GM10248 (cell line): ENCODE results near the gene SLC50A1.

Experiments
- CTCF ChIA-PET: fragments of 300-600 bp; sonication (Branson Sonifier 250); formaldehyde crosslinking; extraction: SDS; loops from one replicate; lab custom pipeline; 2021; ENCODE audit warnings: antibody characterized with exemption; lab: Yijun Ruan, JAX
- POLR2A ChIA-PET: fragments of 350-650 bp; sonication (Branson Sonifier 250); formaldehyde crosslinking; extraction: SDS; loops from one replicate; lab custom pipeline; 2020; ENCODE audit warnings: antibody characterized with exemption; lab: Yijun Ruan, JAX
- DNase-seq: peaks from one replicate; pipeline ENCODE4 v3.0.0; 2012; ENCODE audit errors: extremely low spot score
- CTCF ChIP-seq: IDR thresholded peaks from 2 replicates; pipeline ENCODE4 v1.5.1; 2012; ENCODE audit warnings: mild to moderate bottlenecking, low read depth; ENCODE audit errors: extremely low read depth, missing control alignments, control extremely low read depth

The SLC50A1 gene

GRCh38 chr1:155133799-155134281, 1.8 kb upstream of the SLC50A1 start:
- CTCF ChIA-PET = interaction anchor here (1.3 to 5.1 kb wide), 6 partner anchors 10 to 49 kb away, joined by 3 to 27 read pairs (median 7); partner anchors contain the start of genes KRTCAP2 and TRIM46
- no peak for DNase-seq
- TF ChIP-seq CTCF = no peak
- POLR2A ChIA-PET = no interaction called here

GRCh38 chr1:155134322-155134721, 1.3 kb upstream of the SLC50A1 start:
- ChIA-PET CTCF (interaction anchor here (0.7 to 5.1 kb wide), 8 partner anchors 9 to 575 kb away, joined by 3 to 27 read pairs (median 4); partner anchors contain the start of genes KRTCAP2 and TRIM46), POLR2A (no interaction called here)
- no peak for TF ChIP-seq CTCF
- DNase-seq = no peak

GRCh38 chr1:155134880-155135414, 705 bp upstream of the SLC50A1 start:
- CTCF ChIA-PET = interaction anchor here (0.7 to 5.1 kb wide), 10 partner anchors 9 to 575 kb away, joined by 3 to 27 read pairs (median 4); partner anchors contain the start of genes KRTCAP2 and TRIM46
- POLR2A ChIA-PET = no interaction called here
- DNase-seq = peak; percentile 50

GRCh38 chr1:155136748-155137147, 1.1 kb downstream of the SLC50A1 start:
- ChIA-PET CTCF (interaction anchor here (0.9 to 5.1 kb wide), 7 partner anchors 9 to 57 kb away, joined by 3 to 27 read pairs (median 5); partner anchors contain the start of genes KRTCAP2 and TRIM46), POLR2A (interaction anchor here (0.6 kb wide), 1 partner anchor 885 kb away, joined by 6 read pairs; no protein-coding TSS in a partner anchor)
- no peak for TF ChIP-seq CTCF
- DNase-seq = no peak

More at GRCh38 chr1:155134880-155135414, 705 bp upstream of the SLC50A1 start:
- no peak for TF ChIP-seq CTCF

- no peak for DNase-seq
- POLR2A ChIA-PET = no interaction called here
- TF ChIP-seq CTCF = no peak
Measured at GRCh38 chr1:155137154-155137949, 1.7 kb downstream of the SLC50A1 start.

More at GRCh38 chr1:155137154-155137949, 1.7 kb downstream of the SLC50A1 start:
- CTCF ChIA-PET = interaction anchor here (0.9 to 5.1 kb wide), 8 partner anchors 9 to 56 kb away, joined by 3 to 27 read pairs (median 6); partner anchors contain the start of genes KRTCAP2 and TRIM46
